Loucy (cell line): ENCODE measurements around the gene YAE1.

Experiments
- H2AFZ ChIP-seq: fragments of 200-600 bp; sonication (generic); 2 replicates; pipeline ENCODE4 v1.6.0; 2016; ENCODE audit warnings: antibody characterized with exemption, mild to moderate bottlenecking, low read length, moderate library complexity
- H3F3A ChIP-seq: fragments of 200-600 bp; 2 replicates; pipeline ENCODE4 v1.6.0; 2016; ENCODE audit warnings: antibody characterized with exemption, low read depth, mild to moderate bottlenecking
- H3K27me3 ChIP-seq: fragments of 200-600 bp; sonication (generic); 2 replicates; pipeline ENCODE4 v1.6.1; 2014; ENCODE audit warnings: low read length, mild to moderate bottlenecking; ENCODE audit not compliant: insufficient read depth, poor library complexity, severe bottlenecking
- H3K36me3 ChIP-seq: fragments of 200-600 bp; sonication (generic); 2 replicates; pipeline ENCODE4 v1.6.1; 2016; ENCODE audit warnings: low read length; ENCODE audit not compliant: insufficient read depth
- H3K4me1 ChIP-seq: fragments of 200-600 bp; sonication (generic); 2 replicates; pipeline ENCODE4 v1.5.1; 2014; ENCODE audit warnings: low read length, mild to moderate bottlenecking; ENCODE audit not compliant: insufficient read depth, poor library complexity, severe bottlenecking
- H3K4me2 ChIP-seq: fragments of 200-600 bp; sonication (generic); 2 replicates; pipeline ENCODE4 v1.6.0; 2014; ENCODE audit warnings: antibody characterized with exemption, low read length, low read depth, mild to moderate bottlenecking; ENCODE audit not compliant: poor library complexity, severe bottlenecking
- H3K4me3 ChIP-seq: fragments of 200-600 bp; sonication (generic); 2 replicates; pipeline ENCODE4 v1.5.1; 2014; ENCODE audit warnings: low read length, mild to moderate bottlenecking, mixed read lengths; ENCODE audit not compliant: poor library complexity, severe bottlenecking
- H3K79me2 ChIP-seq: fragments of 200-600 bp; sonication (generic); 2 replicates; pipeline ENCODE4 v1.6.1; 2014; ENCODE audit warnings: low read length; ENCODE audit not compliant: insufficient read depth
- H3K9ac ChIP-seq: fragments of 200-600 bp; sonication (generic); 2 replicates; pipeline ENCODE4 v1.6.0; 2014; ENCODE audit warnings: mild to moderate bottlenecking, low read depth, low read length, moderate library complexity; ENCODE audit not compliant: poor library complexity, severe bottlenecking
- H3K9me2 ChIP-seq: fragments of 200-600 bp; sonication (generic); replicated peaks from 2 replicates; pipeline ENCODE4 v1.6.1; 2016; ENCODE audit warnings: low read depth, low read length, mixed read lengths
- H3K9me3 ChIP-seq: fragments of 200-600 bp; sonication (generic); 2 replicates; pipeline ENCODE4 v1.6.1; 2014; ENCODE audit warnings: mild to moderate bottlenecking, antibody characterized with exemption, low read length, low read depth; ENCODE audit not compliant: insufficient read depth
- H4K20me1 ChIP-seq: fragments of 200-600 bp; sonication (generic); 2 replicates; pipeline ENCODE4 v1.6.0; 2014; ENCODE audit warnings: antibody characterized with exemption, low read length, mild to moderate bottlenecking; ENCODE audit not compliant: insufficient read depth, poor library complexity, severe bottlenecking
- CTCF ChIP-seq: fragments of 200-600 bp; sonication (generic); conservative IDR thresholded peaks from 2 replicates; pipeline ENCODE4 v1.5.1; 2014; ENCODE audit warnings: mild to moderate bottlenecking, antibody characterized with exemption, low read length
- EZH2phosphoT487 ChIP-seq: fragments of 200-600 bp; IDR thresholded peaks from 2 replicates; pipeline ENCODE4 v1.6.1; 2018; ENCODE audit warnings: antibody characterized with exemption, mild to moderate bottlenecking, moderate library complexity, borderline replicate concordance

Gene YAE1

DNA sequence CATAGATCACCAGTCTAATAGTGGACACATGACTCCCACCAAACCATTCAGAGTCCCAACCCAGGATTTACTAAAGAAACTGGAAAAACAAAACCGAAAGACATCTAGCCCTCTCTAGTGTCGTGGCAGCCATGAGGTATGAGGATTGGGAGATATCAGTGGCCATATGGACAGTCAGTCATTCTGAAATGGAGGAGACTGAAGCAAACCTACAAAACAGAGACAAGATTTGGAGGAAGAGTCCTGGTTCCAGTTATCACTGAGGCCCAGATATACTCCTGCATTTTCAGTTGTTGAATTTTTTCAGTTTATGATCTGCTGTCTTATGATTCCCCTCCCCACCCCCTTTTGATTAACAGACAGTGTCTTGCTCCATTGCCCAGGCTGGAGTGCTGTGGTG is 48.1 kb downstream of the YAE1 start:
- no peak overlapping the region for H2AFZ ChIP-seq

DNA sequence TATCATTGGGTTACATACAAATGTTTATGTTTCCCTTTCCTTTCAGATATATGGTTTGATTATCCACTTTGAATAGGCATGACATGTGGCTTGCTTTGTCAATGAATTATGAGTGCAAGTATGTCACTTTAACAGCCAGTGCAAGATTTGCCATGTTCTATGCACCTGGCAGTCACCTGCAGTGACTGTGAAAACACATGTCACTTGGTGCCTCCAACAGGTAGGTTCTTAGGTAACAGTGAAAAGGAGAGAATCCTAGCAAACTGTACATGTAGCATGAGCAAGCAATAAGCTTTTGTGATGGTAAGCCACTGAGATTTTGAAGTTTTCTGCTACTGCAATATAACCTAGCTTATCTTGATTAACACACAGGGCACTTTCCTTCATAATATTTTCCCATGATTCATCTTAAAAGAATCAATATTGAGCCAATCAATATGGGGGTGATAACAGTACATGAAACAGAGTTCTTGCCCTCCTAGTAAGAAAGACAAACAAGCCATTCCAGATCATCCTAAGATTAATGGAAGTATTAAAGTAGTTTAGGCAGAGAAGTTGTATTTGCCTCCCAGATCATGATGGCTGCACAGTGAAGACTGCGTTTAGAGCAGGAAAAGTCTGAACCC is 49.3 kb downstream of the YAE1 start:
- H3F3A ChIP-seq = no peaks in the 10 kb centered on the region
- no peaks in the 10 kb centered on the region for H3K27me3 ChIP-seq
- no peaks in the 10 kb centered on the region for H3K9me2 ChIP-seq
- H4K20me1 ChIP-seq = no peaks in the 10 kb centered on the region
- no peak overlapping the region for H3K4me3 ChIP-seq
- H2AFZ ChIP-seq = no peak overlapping the region
- no peaks in the 10 kb centered on the region for H3K9me3 ChIP-seq
- no peaks in the 10 kb centered on the region for H3K4me1 ChIP-seq
- H3K79me2 ChIP-seq = no peaks in the 10 kb centered on the region
- H3K36me3 ChIP-seq = no peaks in the 10 kb centered on the region
- H3K4me2 ChIP-seq = no peak overlapping the region
- TF ChIP-seq CTCF (no peak), EZH2phosphoT487 (no peak)
- H3K9ac ChIP-seq = no peak overlapping the region

More for the DNA sequence above, 48.1 kb downstream of the YAE1 start:
- H3K9me3 ChIP-seq = no peaks in the 10 kb centered on the region
- no peak overlapping the region for H3K4me3 ChIP-seq
- no peaks in the 10 kb centered on the region for H3F3A ChIP-seq
- H3K4me2 ChIP-seq = no peak overlapping the region
- H3K79me2 ChIP-seq = no peaks in the 10 kb centered on the region
- no peaks in the 10 kb centered on the region for H3K36me3 ChIP-seq
- H3K4me1 ChIP-seq = no peaks in the 10 kb centered on the region
- no peaks in the 10 kb centered on the region for H3K9me2 ChIP-seq
- TF ChIP-seq EZH2phosphoT487 (no peak), CTCF (no peak)
- no peaks in the 10 kb centered on the region for H4K20me1 ChIP-seq
- H3K27me3 ChIP-seq = no peaks in the 10 kb centered on the region
- H3K9ac ChIP-seq = no peak overlapping the region

- H3K79me2 ChIP-seq = no peaks in the 10 kb centered on the region
- no peaks in the 10 kb centered on the region for H3F3A ChIP-seq
- no peaks in the 10 kb centered on the region for H3K27me3 ChIP-seq
- no peaks in the 10 kb centered on the region for H4K20me1 ChIP-seq
- no peak overlapping the region for H3K4me3 ChIP-seq
- no peaks in the 10 kb centered on the region for H3K9me2 ChIP-seq
- H3K9ac ChIP-seq = no peak overlapping the region
- H3K9me3 ChIP-seq = no peaks in the 10 kb centered on the region
- TF ChIP-seq CTCF (no peak), EZH2phosphoT487 (no peak)
- no peaks in the 10 kb centered on the region for H3K4me1 ChIP-seq
- H3K36me3 ChIP-seq = no peaks in the 10 kb centered on the region
- H2AFZ ChIP-seq = no peak overlapping the region
- H3K4me2 ChIP-seq = no peak overlapping the region
Measured at GRCh38 chr7:39616138-39616537, 49.9 kb downstream of the YAE1 start.
